Measurements from ENCODE around the gene GID8.

Gene GID8

GRCh38 chr20:62991196-62991807 lies 53.4 kb downstream of the GID8 start:
- no peak for DNase-seq

GRCh38 chr20:62991863-62992262 lies 53.9 kb downstream of the GID8 start:
- DNase-seq, result no peak

GRCh38 chr20:62993856-62994494 lies 56.0 kb downstream of the GID8 start:
- DNase-seq, result no peak

GRCh38 chr20:62994869-62995281 lies 56.9 kb downstream of the GID8 start:
- no peak for DNase-seq

- DNase-seq, result no peak
Measured at GRCh38 chr20:62995481-62995880, 57.5 kb downstream of the GID8 start.

GRCh38 chr20:62995898-62996595 lies 58.1 kb downstream of the GID8 start:
- DNase-seq, result no peak

GRCh38 chr20:62996596-62996982 lies 58.6 kb downstream of the GID8 start:
- DNase-seq, result no peak

GRCh38 chr20:62997417-62998035 lies 59.6 kb downstream of the GID8 start:
- no peak for DNase-seq

Data from NCI-H146 (cell line).